T47D (cell line): ENCODE measurements around the gene MAGIX.
"Not testable (repeated sequence)": the region's sequence is repeated elsewhere in the genome, so short reads cannot be mapped to it uniquely, and the experiment has no call there.

Experiments used
- DNase-seq, 2 experiments: peaks; one replicate each; pipeline versions ENCODE4 v3.0.0 to v3.0.0-alpha.2; 2011 to 2012; ENCODE audit warnings: low read depth in 1 of 2, low spot score in 1 of 2
- JUND ChIP-seq: IDR thresholded peaks from 2 replicates; pipeline ENCODE4 v1.6.1; 2012; ENCODE audit warnings: low read depth
- in situ Hi-C: cut with HindIII; loops from 2 replicates; pipeline ENCODE4 v1.10.0; 2016; ENCODE audit warnings: low sequenced_read_pairs, low pct_unique_long_range_greater_than_20kb

The MAGIX gene

DNA sequence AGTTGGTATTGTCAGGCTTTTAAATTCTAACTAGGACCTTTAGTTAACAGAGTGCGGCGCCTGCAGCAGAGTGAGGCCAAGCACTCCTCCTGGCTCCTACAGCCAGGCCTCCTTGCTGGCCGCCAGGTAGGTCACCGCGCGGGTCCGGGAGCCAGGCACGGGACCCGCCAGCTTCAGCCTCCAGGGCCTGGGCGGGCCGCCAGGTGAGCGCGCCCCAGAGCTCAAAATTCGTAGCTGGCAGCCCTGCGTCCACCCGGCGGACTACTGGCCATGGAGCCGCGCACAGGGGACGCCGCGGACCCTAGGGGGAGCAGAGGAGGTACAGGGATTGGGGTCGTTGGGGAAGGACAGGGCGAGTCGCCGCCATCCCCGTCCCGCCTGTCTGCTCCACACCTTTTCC is at the start of gene MAGIX:
Gene MAGIX, plus strand, starts transcription at position 139 of the 400 bp plus-strand sequence. Its CDS starts 132 bp downstream, at position 271.
- in situ Hi-C loops, result no loop called here
- no peak for TF ChIP-seq JUND
- peak in 1 of 2 experiments; percentile 60 for DNase-seq

DNA sequence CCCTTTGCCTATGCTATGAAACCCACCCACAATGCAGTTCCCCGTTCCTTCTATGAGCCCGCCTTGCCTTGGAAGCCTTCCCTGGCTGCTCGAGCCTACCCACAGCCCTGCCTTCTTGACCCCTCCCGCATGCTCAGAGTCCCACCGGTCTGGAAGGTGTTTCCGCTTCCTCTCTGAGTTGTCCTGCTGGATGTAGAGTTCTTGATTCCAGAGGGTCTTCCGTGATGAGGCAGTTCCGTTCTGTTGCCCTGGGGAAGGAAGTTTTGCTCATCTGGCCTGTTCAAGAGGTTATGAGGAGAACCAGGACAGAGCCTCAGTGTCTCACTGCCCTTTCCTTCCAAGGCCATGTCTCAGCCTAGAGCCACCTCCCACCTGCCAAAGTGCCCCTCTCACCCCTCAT is 46.5 kb upstream of the MAGIX start:
- in situ Hi-C loops, result no loop called here
- DNase-seq, result no peak
- TF ChIP-seq JUND, result no peak

DNA sequence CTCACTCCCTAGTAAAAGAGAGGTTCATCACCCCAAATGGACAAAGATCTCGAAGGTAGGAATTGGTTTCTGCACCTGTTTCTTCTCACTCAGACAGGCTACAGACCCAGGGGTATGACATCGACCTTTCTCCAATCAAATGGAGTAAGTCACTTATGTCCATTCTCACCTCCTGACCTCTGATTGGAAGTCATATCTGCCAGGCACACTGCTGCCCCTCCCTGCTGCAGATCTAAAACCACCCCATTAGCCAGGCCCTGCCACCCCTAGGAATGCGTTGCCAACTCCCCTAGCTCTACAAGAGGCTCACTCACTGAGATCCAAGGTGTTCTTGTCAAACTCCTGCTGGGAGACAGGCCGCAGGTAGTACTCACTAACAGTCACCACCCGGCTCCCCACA is 45.8 kb upstream of the MAGIX start:
- in situ Hi-C loops, result no loop called here
- DNase-seq, result no peak
- no peak for TF ChIP-seq JUND

DNA sequence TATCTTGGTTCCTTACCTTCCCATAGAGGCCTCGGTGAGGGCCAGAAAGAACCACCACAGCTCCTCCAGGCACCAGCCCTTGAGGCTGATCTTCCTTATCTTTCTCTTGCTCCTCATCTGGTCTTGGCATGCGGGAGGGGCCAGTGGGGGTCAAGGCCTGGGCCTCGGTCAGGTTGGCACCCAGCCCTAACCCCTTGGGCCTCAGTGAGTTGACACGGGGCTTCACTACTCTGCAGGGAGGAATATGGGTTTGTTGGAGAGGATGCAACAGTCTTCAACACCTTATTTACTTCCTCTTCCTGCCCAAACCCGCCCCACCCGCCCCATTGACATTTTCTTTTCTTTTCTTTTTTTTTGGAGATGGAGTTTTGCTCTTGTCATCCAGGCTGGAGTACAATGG is 45.0 kb upstream of the MAGIX start:
- no peak for DNase-seq
- in situ Hi-C loops, result no loop called here
- TF ChIP-seq JUND, result no peak

DNA sequence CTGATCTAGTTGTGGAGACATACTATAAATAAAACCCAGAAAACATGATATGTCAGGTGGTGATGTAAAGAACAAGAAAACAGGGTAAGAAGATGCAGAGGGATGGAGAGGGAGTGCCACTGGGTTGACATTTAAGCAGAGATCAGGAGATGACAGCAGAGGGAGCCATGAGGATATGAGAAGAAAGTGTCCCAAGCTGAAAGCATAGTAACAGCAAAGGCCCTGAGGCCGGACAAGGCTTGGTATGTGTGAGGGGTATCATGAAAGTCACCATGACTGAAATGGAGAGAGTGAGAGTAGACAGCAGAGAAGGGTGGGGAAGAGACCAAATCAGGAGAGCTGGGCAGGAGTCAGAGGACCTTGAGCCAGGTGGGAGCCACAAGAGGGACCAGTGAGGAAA is 42.5 kb upstream of the MAGIX start:
- peak in 1 of 2 experiments; percentile 52 for DNase-seq
- in situ Hi-C loops, result no loop called here
- TF ChIP-seq JUND, result no peak

DNA sequence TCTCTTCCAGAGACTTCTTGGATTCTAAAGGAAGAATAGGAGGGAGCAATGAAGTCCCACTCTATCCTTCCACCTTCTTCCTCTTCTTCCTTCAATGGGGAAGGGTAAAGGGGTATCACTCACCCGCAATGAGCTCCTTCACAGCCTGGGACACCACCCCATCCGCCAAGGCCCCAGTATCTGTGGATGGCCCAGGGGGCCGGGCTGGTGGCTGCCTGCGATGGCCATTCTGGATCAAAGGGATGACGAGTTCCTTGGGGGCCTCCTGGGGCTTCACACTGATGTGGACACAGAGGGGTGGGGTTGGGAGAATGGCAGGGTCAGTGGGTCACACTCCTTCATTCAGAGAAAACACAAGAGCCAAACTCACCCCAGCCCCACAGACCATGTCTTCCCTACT is 40.1 kb upstream of the MAGIX start:
- TF ChIP-seq JUND, result no peak
- in situ Hi-C loops, result no loop called here
- DNase-seq, result no peak

DNA sequence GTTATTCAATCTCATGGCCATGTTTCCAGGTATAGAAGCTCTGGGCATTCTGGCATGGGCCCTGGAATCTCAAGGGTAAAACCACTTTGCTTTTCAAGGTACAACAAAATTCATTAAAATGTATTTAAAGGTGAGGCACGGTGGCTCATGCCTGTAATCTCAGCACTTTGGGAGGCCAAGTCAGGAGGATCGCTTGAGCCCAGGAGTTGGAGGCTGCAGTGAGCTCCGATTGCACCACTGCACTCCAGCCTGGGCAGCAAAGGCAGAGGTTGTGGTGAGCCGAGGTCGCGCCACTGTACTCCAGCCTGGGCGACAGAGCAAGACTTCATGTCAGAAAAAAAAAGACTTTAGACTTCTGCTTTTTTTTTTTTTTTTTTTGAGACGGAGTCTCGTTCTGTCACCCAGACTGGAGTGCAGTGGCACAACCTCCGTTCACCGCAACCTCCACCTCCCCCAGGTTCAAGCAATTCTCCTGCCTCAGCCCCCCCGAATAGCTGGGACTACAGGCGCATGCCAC is 34.8 kb upstream of the MAGIX start:
- in situ Hi-C loops, DNase-seq: not testable (repeated sequence)

DNA sequence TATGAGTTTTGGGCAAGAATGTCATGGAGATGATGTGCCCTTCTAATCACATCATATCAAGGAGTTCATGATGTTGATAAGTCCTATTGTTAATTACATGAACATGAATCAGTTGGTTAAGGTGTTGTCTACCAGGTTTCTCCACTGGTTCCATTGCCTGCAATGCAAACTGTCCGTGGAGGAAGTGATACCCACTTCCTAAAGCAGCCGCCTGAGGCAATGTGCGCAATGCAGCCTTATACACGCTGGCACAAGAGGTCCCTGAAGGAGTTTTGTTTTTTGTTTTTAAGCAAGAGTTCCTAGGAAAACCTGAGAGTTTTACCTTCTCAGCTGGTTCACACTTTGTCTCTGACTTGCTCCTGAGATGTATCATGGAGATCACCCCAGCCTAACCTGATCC is 33.1 kb upstream of the MAGIX start:
- no peak for TF ChIP-seq JUND
- in situ Hi-C loops, result no loop called here
- DNase-seq, result no peak

DNA sequence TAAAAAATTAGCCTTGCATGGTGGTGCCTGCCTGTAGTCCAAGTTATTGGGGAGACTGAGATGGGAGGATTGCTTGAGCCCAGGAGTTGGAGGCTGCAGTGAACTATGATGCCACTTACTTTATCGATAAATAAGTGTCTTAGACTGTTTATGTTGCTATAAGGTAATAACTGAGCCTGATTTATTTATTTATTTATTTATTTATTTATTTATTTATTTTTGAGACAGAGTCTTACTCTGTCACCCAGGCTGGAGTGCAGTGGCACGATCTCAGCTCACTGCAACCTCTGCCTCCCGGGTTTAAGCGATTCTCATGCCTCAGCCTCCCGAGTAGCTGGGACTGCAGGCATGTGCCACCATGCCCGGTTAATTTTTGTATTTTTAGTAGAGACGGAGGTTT is 30.3 kb upstream of the MAGIX start:
- in situ Hi-C loops, DNase-seq: not testable (repeated sequence)

DNA sequence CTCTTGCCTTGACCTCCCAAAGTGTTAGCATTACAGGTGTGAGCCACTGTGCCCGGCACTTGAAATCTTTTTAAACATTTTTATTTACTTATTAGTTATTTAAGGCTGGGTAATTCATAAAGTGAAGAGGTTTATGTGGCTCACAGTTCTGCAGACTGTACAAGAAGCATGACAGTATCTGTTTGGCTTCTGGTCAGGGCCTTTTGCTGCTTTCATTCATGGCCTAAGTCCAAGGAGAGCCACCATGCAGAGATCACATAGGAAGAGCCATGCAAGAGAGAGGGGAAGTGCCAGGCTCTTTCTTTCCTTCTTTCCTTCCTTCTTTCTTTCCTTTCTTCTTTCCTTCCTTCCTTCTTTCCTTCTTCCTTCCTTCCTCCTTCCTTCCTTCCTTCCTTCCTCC is 28.8 kb upstream of the MAGIX start:
- in situ Hi-C loops, result no loop called here
- no peak for TF ChIP-seq JUND

DNA sequence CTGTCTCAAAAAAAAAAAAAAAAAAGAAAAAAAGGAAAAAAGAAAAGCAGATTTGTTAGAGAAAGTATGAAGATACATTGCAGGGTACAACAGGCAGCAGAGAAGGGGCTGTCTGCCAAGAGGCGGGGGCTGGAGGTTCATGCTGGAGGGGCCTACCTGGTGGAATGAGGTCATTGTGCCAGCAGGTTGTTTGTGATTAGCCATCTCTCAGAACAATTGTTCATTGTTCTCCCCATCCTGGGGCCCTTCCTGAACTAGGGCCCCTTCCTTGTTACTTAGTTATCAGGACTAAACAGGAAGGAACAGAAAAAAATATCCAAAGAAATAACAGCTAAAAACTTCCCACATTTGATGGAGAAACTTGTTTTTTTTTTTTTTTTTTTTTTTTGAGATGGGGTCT is 25.1 kb upstream of the MAGIX start:
- TF ChIP-seq JUND, result no peak
- DNase-seq, result no peak
- in situ Hi-C loops, result no loop called here

More for the DNA sequence above, 28.8 kb upstream of the MAGIX start:
- DNase-seq, result no peak

DNA sequence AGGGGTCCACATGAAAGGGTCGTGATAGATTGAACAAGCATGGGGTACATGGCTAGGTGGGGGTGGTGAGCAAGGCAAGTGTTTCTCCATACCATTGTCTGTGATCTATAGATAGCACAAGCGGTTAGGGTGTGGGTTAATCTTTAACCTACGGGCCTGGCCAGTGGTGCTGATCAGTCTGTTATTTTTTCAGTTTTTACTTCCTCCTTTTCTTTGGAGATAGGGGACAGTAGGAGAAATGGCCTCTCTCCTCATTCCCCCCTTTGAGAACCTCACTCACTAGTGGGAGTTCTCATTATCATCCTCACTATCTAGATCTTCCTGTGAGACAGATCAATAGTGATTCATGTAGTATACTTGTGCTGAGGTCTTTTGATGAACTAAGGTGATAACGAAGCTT is 22.8 kb upstream of the MAGIX start:
- in situ Hi-C loops, result no loop called here
- DNase-seq, result no peak
- TF ChIP-seq JUND, result no peak

DNA sequence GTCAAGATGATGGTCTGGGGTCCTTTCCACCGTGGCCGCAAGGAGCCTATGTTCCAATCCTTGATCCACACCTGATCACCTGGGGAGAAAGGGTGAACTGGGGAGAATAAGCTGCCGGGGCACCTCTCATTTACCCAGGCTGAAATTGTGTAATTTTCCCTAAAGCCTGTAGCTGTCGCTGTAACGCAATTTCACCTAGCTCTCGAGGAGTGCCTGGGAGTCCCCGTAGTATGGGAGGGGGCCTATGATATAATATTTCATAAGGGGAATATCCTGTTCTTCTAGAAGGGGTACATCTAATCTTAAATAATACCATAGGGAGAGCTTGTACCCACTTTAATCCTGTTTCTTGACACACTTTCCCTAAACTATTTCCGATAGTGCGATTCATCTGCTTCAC is 20.3 kb upstream of the MAGIX start:
- in situ Hi-C loops, DNase-seq: not testable (repeated sequence)

DNA sequence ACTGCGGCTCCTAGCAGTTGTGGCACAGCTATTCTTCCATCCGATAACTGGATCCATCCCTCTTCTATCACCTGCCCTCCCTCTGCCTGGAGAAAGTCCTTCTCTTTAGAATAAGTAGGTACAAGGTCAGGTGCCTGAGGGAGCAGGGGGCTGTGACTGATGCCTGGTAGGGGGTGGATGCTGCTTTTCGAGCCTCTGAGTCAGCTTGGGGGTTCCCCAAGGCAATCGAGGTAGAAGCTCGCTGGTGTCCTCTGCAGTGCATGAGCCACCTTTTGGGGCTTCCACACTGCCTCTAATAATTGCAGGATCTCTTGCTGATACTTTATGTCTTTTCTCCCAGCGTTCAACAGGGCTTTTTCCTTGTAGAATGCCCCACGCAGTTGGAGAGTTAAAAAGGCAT is 19.4 kb upstream of the MAGIX start:
- in situ Hi-C loops, DNase-seq: not testable (repeated sequence)
